B cell (primary cell): ENCODE measurements around the gene FAM180B. TPM values are rescaled to one million over a fixed set of nuclear protein-coding genes. Genes with fewer than 3 reads are reported as not detected.

Experiments used
- ATAC-seq: fragments of 200-7000 bp; cut with Tn5 transposase; one replicate; pipeline ENCODE4 v1.10.0; 2021; ENCODE audit warnings: low read depth, mild to moderate bottlenecking, moderate number of reproducible peaks, moderate library complexity
- CTCF ChIA-PET: fragments of 350-600 bp; sonication (Branson Sonifier 250); formaldehyde crosslinking; loops from one replicate; lab custom pipeline; 2021; ENCODE audit warnings: antibody characterized with exemption, inconsistent platforms; lab: Charles Lee
- POLR2A ChIA-PET: fragments of 350-600 bp; sonication (Branson Sonifier 250); formaldehyde crosslinking; loops from one replicate; lab custom pipeline; 2021; ENCODE audit warnings: antibody characterized with exemption; lab: Charles Lee
- DNase-seq: peaks from one replicate; pipeline ENCODE4 v3.0.0; 2013
- H2AFZ ChIP-seq: 2 replicates; pipeline ENCODE4 v1.6.1; 2012; ENCODE audit warnings: mild to moderate bottlenecking, low read depth, low read length; ENCODE audit not compliant: insufficient read depth, poor library complexity, severe bottlenecking
- H3K27ac ChIP-seq, 2 donors: 1 replicate in 1 of 2; 2 replicates in 1 of 2; pipeline ENCODE4 v1.5.1; 2012 to 2013; ENCODE audit warnings: low read length in 2 of 2, mild to moderate bottlenecking in 2 of 2, moderate library complexity in 1 of 2
- H3K27me3 ChIP-seq, 4 experiments: fragments of 200-600 bp in 1 of 4; sonication (generic) in 1 of 4; replicated peaks in 1 of 4; 1 replicate in 2 of 4; 2 replicates in 2 of 4; pipeline versions ENCODE4 v1.6.1 to v1.7.0; 2013 to 2016; ENCODE audit warnings: low read length in 3 of 4, mild to moderate bottlenecking in 2 of 4, mixed read lengths in 1 of 4, moderate library complexity in 1 of 4; ENCODE audit not compliant: insufficient read depth in 4 of 4, control insufficient read depth in 3 of 4; ENCODE audit errors: control extremely low read depth in 1 of 4
- H3K36me3 ChIP-seq, 2 experiments: replicated peaks in 1 of 2; 1 replicate in 1 of 2; 2 replicates in 1 of 2; pipeline versions ENCODE4 v1.6.1 to v1.7.1; 2013; ENCODE audit warnings: low read length in 1 of 2; ENCODE audit not compliant: insufficient read depth in 2 of 2, control insufficient read depth in 1 of 2; ENCODE audit errors: control extremely low read depth in 1 of 2, extremely low read depth in 1 of 2
- H3K4me1 ChIP-seq, 2 donors: fragments of 200-600 bp in 1 of 2; sonication (generic) in 1 of 2; 1 replicate in 1 of 2; 2 replicates in 1 of 2; pipeline versions ENCODE4 v1.5.1 to v1.6.1; 2013 to 2017; ENCODE audit warnings: low read length in 2 of 2; ENCODE audit not compliant: control insufficient read depth in 2 of 2, insufficient read depth in 2 of 2
- H3K4me2 ChIP-seq: replicated peaks from 2 replicates; pipeline ENCODE3; 2012; ENCODE audit warnings: mild to moderate bottlenecking, low read depth, low read length; ENCODE audit not compliant: poor library complexity, severe bottlenecking
- H3K4me3 ChIP-seq, 5 experiments: fragments of 200-600 bp in 1 of 5; sonication (generic) in 1 of 5; 1 replicate in 3 of 5; 2 replicates in 2 of 5; pipeline versions ENCODE4 v1.5.1 to v1.7.0; 2011 to 2016; ENCODE audit warnings: low read length in 4 of 5, mild to moderate bottlenecking in 4 of 5, low read depth in 2 of 5, control low read depth in 1 of 5, moderate library complexity in 1 of 5; ENCODE audit not compliant: insufficient read depth in 1 of 5; ENCODE audit errors: control extremely low read depth in 1 of 5, extremely low read depth in 1 of 5
- H3K79me2 ChIP-seq: fragments of 200-600 bp; sonication (generic); one replicate; pipeline ENCODE4 v1.6.0; 2016; ENCODE audit warnings: low read length; ENCODE audit not compliant: control insufficient read depth, insufficient read depth
- H3K9ac ChIP-seq: fragments of 200-600 bp; sonication (generic); 2 replicates; pipeline ENCODE4 v1.6.1; 2017; ENCODE audit warnings: mild to moderate bottlenecking, low read length, moderate library complexity
- H3K9me3 ChIP-seq, 3 donors: one replicate each; pipeline versions ENCODE4 v1.6.1 to v1.7.1; 2013; ENCODE audit warnings: low read length in 2 of 3; ENCODE audit not compliant: control insufficient read depth in 2 of 3, insufficient read depth in 1 of 3; ENCODE audit errors: control extremely low read depth in 1 of 3
- H4K20me1 ChIP-seq: 2 replicates; pipeline ENCODE4 v1.6.0; 2012; ENCODE audit warnings: mild to moderate bottlenecking, low read length; ENCODE audit not compliant: insufficient read depth, control insufficient read depth, poor library complexity, severe bottlenecking
- H3K27ac Mint-ChIP-seq: one replicate; pipeline ENCODE4 v1.8.0; 2021; ENCODE audit warnings: mixed read lengths
- H3K27me3 Mint-ChIP-seq: one replicate; pipeline ENCODE4 v1.8.0; 2021; ENCODE audit warnings: mixed read lengths
- H3K4me1 Mint-ChIP-seq: one replicate; pipeline ENCODE4 v1.8.0; 2021; ENCODE audit warnings: mixed read lengths
- H3K4me3 Mint-ChIP-seq: one replicate; pipeline ENCODE4 v1.8.0; 2021; ENCODE audit warnings: mixed read lengths
- H3K9me3 Mint-ChIP-seq: one replicate; pipeline ENCODE4 v1.8.0; 2022; ENCODE audit warnings: mixed read lengths; ENCODE audit not compliant: insufficient read depth
- CTCF ChIP-seq: fragments of 200-600 bp; IDR thresholded peaks from one replicate; pipeline ENCODE4 v1.8.0; 2022; ENCODE audit warnings: antibody characterized with exemption, mild to moderate bottlenecking
- EZH2 ChIP-seq: IDR thresholded peaks from 2 replicates; pipeline ENCODE4 v1.6.1; 2012; ENCODE audit warnings: borderline replicate concordance, low read depth, mild to moderate bottlenecking, moderate library complexity, low read length; ENCODE audit not compliant: insufficient read depth, poor library complexity, severe bottlenecking
- WGBS: methylation state at CpG from one replicate; pipeline ENCODE4 v1.1.5; 2013; ENCODE audit warnings: missing lambda C conversion rate; ENCODE audit not compliant: insufficient coverage; 5-methylcytosine and 5-hydroxymethylcytosine counted together
- intact Hi-C: fragments of 100-400 bp; cut with micrococcal nuclease; formaldehyde crosslinking; loops from one replicate; pipeline ENCODE4 v1.10.0; 2022
- polyA plus RNA-seq: library from polyadenylated mRNA; depleted of rRNA; stranded (reverse); fragments of >200 nt; gene quantifications from 2 replicates; pipeline ENCODE4 v1.2.3, GENCODE V29; 2012
- total RNA-seq, 2 donors: library from RNA; stranded (reverse); fragments of 120-200 nt in 1 of 2; gene quantifications; 1 replicate in 1 of 2; 2 replicates in 1 of 2; pipeline versions ENCODE4 v1.2.3 to v1.2.4, GENCODE V29; 2013 to 2022

The FAM180B gene
- total and polyA plus RNA-seq, 2 donors (not counting 1 experiment from before 2014, with no cell fraction given) = 0.06 to 0.20 TPM

- H3K9me3 ChIP-seq = no peaks in the 10 kb centered on the region
- intact Hi-C loops = loop anchor here (2.0 to 10.0 kb wide), 6 partner anchors 43 to 1617 kb away; partner anchors contain the start of genes CSTPP1, NUP160 and SLC39A13
- H3K79me2 ChIP-seq = peaks cover 77% of the 10 kb centered on the region
- 2% methylated on average over 19 of the region's 22 CpGs for WGBS
- POLR2A ChIA-PET = interaction anchor here (0.7 to 0.8 kb wide), 3 partner anchors 14 to 293 kb away, joined by 3 to 7 read pairs (median 5); partner anchors contain the start of gene PTPMT1
- H3K27ac ChIP-seq = peak overlapping the region; percentile 72 to 88
- peak overlapping the region; percentile 65 to 94 (median 90) for H3K4me3 ChIP-seq
- no peaks in the 10 kb centered on the region for H3K9me3 Mint-ChIP-seq
- ATAC-seq = no peak
- H3K27ac Mint-ChIP-seq = peak overlapping the region; percentile 93
- H3K4me3 Mint-ChIP-seq = peak overlapping the region; percentile 99
- H3K4me2 ChIP-seq = peak overlapping the region; percentile 90
- H4K20me1 ChIP-seq = peaks cover 28% of the 10 kb centered on the region
- no peaks in the 10 kb centered on the region for H3K36me3 ChIP-seq
- DNase-seq = no peak
- peak overlapping the region; percentile 93 for H2AFZ ChIP-seq
- no peaks in the 10 kb centered on the region for H3K27me3 Mint-ChIP-seq
- CTCF ChIA-PET = interaction anchor here (1.1 to 3.3 kb wide), 5 partner anchors 11 to 82 kb away, joined by 3 to 19 read pairs (median 3); partner anchors contain the start of gene PTPMT1
- H3K4me1 ChIP-seq = peaks cover 31 to 32% of the 10 kb centered on the region in 2 donors
- peak overlapping the region; percentile 94 for H3K9ac ChIP-seq
- H3K4me1 Mint-ChIP-seq = peaks cover 47% of the 10 kb centered on the region
- no peaks in the 10 kb centered on the region for H3K27me3 ChIP-seq
- TF ChIP-seq EZH2 (no peak), CTCF (no peak)
These were observed 34.4 kb upstream of the FAM180B start for GRCh38 chr11:47552056-47552565.
